PC-3 (cell line): ENCODE measurements around the gene ZNF385C. TPM values are rescaled to one million over a fixed set of nuclear protein-coding genes. Genes with fewer than 3 reads are reported as not detected.

Experiments used
- ATAC-seq: fragments of 200-7000 bp; cut with Tn5 transposase; 2 replicates; pipeline ENCODE4 v1.9.1; 2020; ENCODE audit warnings: mild to moderate bottlenecking, moderate library complexity
- BruUV-seq: library from RNA; stranded (reverse); fragments of 400-500 nt; replicated peaks from 2 replicates; lab custom pipeline; 2021; lab: Mats Ljungman, UMichigan
- CTCF ChIA-PET: fragments of 300-600 bp; sonication (Branson Sonifier 250); formaldehyde crosslinking; loops from one replicate; lab custom pipeline; 2022; ENCODE audit warnings: antibody characterized with exemption; lab: Charles Lee
- POLR2A ChIA-PET: fragments of 300-600 bp; sonication (Branson Sonifier 250); formaldehyde crosslinking; loops from one replicate; lab custom pipeline; 2022; ENCODE audit warnings: antibody characterized with exemption; ENCODE audit not compliant: unreplicated experiment; lab: Charles Lee
- DNase-seq: peaks from one replicate; pipeline ENCODE4 v3.0.0-alpha.2; 2015
- H2AFZ ChIP-seq: fragments of 300-600 bp; sonication (generic); 2 replicates; pipeline ENCODE4 v1.6.0; 2016; ENCODE audit warnings: antibody characterized with exemption, low read length
- H3F3A ChIP-seq: fragments of 300-600 bp; sonication (generic); one replicate; pipeline ENCODE4 v1.6.0; 2017; ENCODE audit warnings: antibody characterized with exemption, low read length, control low read depth, mild to moderate bottlenecking; ENCODE audit not compliant: unreplicated experiment
- H3K27ac ChIP-seq: fragments of 300-600 bp; sonication (generic); 2 replicates; pipeline ENCODE4 v1.5.1; 2016; ENCODE audit warnings: mild to moderate bottlenecking, low read length
- H3K27me3 ChIP-seq: fragments of 300-600 bp; sonication (generic); 2 replicates; pipeline ENCODE4 v1.6.1; 2016; ENCODE audit warnings: low read length, mixed read lengths
- H3K36me3 ChIP-seq: fragments of 300-600 bp; sonication (generic); 2 replicates; pipeline ENCODE4 v1.6.1; 2016; ENCODE audit warnings: low read depth, mixed run types, low read length, mixed read lengths
- H3K4me1 ChIP-seq: fragments of 300-600 bp; sonication (generic); 2 replicates; pipeline ENCODE4 v1.5.1; 2016; ENCODE audit warnings: low read length; ENCODE audit not compliant: insufficient read depth
- H3K4me2 ChIP-seq: fragments of 300-600 bp; sonication (generic); 2 replicates; pipeline ENCODE4 v1.6.0; 2016; ENCODE audit warnings: low read length
- H3K4me3 ChIP-seq: fragments of 300-600 bp; sonication (generic); 2 replicates; pipeline ENCODE4 v1.5.1; 2016; ENCODE audit warnings: mild to moderate bottlenecking, low read length, mixed read lengths
- H3K79me2 ChIP-seq: fragments of 300-600 bp; sonication (generic); 2 replicates; pipeline ENCODE4 v1.6.1; 2017; ENCODE audit warnings: low read length, mixed read lengths
- H3K9ac ChIP-seq: fragments of 300-600 bp; sonication (generic); 2 replicates; pipeline ENCODE4 v1.6.0; 2016; ENCODE audit warnings: mild to moderate bottlenecking, low read length
- H3K9me2 ChIP-seq: fragments of 300-600 bp; sonication (generic); replicated peaks from 2 replicates; pipeline ENCODE4 v1.6.1; 2016; ENCODE audit warnings: mixed run types, low read length, mixed read lengths
- H3K9me3 ChIP-seq: fragments of 300-600 bp; sonication (generic); 2 replicates; pipeline ENCODE4 v1.6.1; 2016; ENCODE audit warnings: low read length, mixed read lengths
- H4K20me1 ChIP-seq: fragments of 300-600 bp; sonication (generic); 2 replicates; pipeline ENCODE4 v1.6.1; 2016; ENCODE audit warnings: low read length, mixed read lengths
- CTCF ChIP-seq: fragments of 300-600 bp; sonication (generic); conservative IDR thresholded peaks from 2 replicates; pipeline ENCODE4 v1.5.1; 2017; ENCODE audit warnings: antibody characterized with exemption, low read depth, mild to moderate bottlenecking, low read length
- EZH2 ChIP-seq: fragments of 300-600 bp; sonication (generic); IDR thresholded peaks from one replicate; pipeline ENCODE4 v1.6.1; 2017; ENCODE audit warnings: antibody characterized with exemption, mild to moderate bottlenecking, low read length; ENCODE audit not compliant: unreplicated experiment
- EZH2phosphoT487 ChIP-seq: fragments of 300-600 bp; sonication (generic); IDR thresholded peaks from 2 replicates; pipeline ENCODE4 v1.6.1; 2018; ENCODE audit warnings: mild to moderate bottlenecking, antibody characterized with exemption, low read length, borderline replicate concordance
- intact Hi-C: fragments of 100-400 bp; cut with micrococcal nuclease; formaldehyde crosslinking; loops from 2 replicates; pipeline ENCODE4 v1.9.0; 2023
- total RNA-seq: library from RNA; depleted of rRNA; stranded (reverse); fragments of >200 nt; gene quantifications from 2 replicates; pipeline ENCODE4 v1.2.3, GENCODE V29; 2014

ZNF385C gene
- total RNA-seq, 1 experiment from 2014 or later: 0.04 TPM

DNA sequence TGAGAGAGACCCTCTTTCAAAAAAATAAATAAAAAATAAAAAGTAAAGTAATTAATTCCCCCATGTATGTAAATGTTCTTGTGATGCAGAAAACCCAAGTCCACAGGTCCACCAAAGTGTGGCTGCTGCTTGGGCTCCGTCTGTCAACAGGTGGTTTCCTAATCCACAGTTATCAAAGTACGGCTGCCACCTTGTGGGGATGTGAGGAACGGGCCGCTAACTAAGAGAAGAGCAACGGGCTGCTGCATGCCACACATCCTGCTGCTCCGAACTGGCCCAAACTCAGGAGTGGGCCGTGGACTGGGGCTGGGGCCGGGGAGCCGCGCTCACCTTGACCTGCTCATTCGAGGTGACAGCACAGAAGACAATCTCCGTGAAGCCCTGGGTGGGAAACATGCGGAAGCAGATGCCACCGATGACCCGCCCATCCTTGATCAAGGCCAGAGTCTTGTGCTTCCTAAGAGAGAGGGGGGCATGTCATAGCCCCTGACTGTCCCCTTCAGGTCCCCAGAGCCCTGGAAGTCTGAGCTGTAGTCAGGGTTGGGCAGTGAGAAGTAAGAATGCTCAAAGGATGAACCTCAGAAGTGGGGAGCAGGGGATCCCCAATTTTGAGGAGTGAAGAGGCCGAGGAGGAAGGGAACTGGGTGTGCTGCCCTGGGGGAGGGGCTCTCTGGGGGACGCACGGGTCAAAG lies 18.6 kb upstream of the ZNF385C start:
- DNase-seq: no peak
- BruUV-seq: no TSS peak
- intact Hi-C loops: no loop called here
- Histone ChIP-seq H4K20me1 (no peaks in the 10 kb centered on the region), H3K9me2 (no peaks in the 10 kb centered on the region), H3K27me3 (no peaks in the 10 kb centered on the region), H3K4me1 (no peaks in the 10 kb centered on the region), H3K4me3 (no peak overlapping the region), H3K36me3 (no peaks in the 10 kb centered on the region), H2AFZ (no peak overlapping the region), H3F3A (no peaks in the 10 kb centered on the region), H3K9ac (no peak overlapping the region), H3K79me2 (no peaks in the 10 kb centered on the region), H3K4me2 (no peak overlapping the region), H3K9me3 (no peaks in the 10 kb centered on the region), H3K27ac (no peak overlapping the region)
- no peak for TF ChIP-seq EZH2phosphoT487
- TF ChIP-seq EZH2: no peak
- TF ChIP-seq CTCF: no peak
- no peak for ATAC-seq
- ChIA-PET CTCF (no interaction called here), POLR2A (no interaction called here)

DNA sequence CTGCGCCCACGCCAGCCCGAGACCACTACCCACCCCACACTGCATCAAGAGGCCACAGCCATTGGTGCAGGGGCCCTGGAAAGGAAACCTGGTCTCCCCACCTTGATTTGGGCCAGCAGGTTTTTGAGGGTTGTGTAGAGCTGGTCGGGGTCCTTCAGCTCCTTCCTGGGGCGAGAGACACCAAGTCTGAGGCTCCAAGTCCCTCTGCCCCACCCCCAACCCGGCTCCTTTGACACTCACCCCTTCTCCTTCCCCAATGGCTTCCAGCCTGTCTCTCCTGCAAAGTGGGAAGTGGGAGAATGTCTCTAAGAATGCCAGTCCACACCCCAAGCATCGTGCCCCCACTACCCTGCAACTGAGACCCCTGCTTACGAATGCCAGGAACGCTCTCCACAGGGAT lies 15.8 kb upstream of the ZNF385C start:
- no peaks in the 10 kb centered on the region for H3K27me3 ChIP-seq
- TF ChIP-seq EZH2 (no peak), CTCF (no peak), EZH2phosphoT487 (no peak)
- DNase-seq (no peak), ATAC-seq (no peak)
- H3K79me2 ChIP-seq: no peaks in the 10 kb centered on the region
- H3F3A ChIP-seq: no peaks in the 10 kb centered on the region
- no peak overlapping the region for H3K27ac ChIP-seq
- H4K20me1 ChIP-seq: no peaks in the 10 kb centered on the region
- CTCF ChIA-PET: no interaction called here
- H3K4me2 ChIP-seq: no peak overlapping the region
- no peak overlapping the region for H3K4me3 ChIP-seq
- H3K36me3 ChIP-seq: no peaks in the 10 kb centered on the region
- no peaks in the 10 kb centered on the region for H3K9me3 ChIP-seq
- intact Hi-C loops: no loop called here
- no peak overlapping the region for H2AFZ ChIP-seq
- no peaks in the 10 kb centered on the region for H3K9me2 ChIP-seq
- no TSS peak for BruUV-seq
- no peak overlapping the region for H3K9ac ChIP-seq
- no peaks in the 10 kb centered on the region for H3K4me1 ChIP-seq
- POLR2A ChIA-PET: no interaction called here

DNA sequence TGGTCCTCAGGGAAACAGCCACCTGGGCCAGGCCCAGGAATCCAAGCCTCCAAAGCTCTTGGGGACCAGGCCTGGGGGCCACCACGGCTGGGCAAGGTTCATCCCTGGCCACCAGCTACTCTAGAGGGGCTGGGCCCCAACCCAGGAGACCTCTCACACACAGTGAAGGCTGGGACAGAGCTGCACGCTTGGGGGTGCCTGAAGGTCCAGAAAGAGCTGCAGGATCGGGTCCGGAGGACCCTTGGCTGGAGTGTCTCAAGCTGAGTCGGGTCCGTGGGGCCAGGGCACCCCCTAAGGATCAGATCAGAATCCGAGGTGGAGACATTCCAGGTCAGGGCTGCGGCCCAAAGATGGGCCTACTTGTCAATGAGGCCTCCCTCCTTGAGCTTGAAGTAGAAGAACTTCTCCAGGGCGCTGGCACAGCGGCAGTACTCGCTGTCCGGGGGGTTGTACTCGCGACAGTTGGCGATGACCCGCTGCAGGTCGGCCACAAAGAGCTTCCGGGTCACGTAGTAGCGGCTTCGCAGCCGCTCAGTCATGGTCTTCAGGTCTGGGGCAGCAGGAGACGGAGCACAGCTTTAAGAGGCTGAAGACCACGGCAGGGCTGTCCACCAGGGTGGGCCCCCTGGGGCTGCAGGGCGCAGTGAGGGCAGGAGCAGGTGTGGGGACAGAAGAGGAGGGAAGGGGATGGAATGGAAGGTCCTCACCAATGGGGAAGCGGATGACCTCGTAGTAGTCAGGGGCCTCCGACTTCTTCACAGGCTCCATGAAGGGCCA lies 15.2 kb upstream of the ZNF385C start:
- Histone ChIP-seq H3K27me3 (no peaks in the 10 kb centered on the region), H3K9me2 (no peaks in the 10 kb centered on the region), H3K36me3 (no peaks in the 10 kb centered on the region), H3K4me3 (no peak overlapping the region), H3K27ac (no peak overlapping the region), H3K9me3 (no peaks in the 10 kb centered on the region), H2AFZ (no peak overlapping the region), H3K79me2 (no peaks in the 10 kb centered on the region), H3F3A (no peaks in the 10 kb centered on the region), H3K4me2 (no peak overlapping the region), H3K9ac (no peak overlapping the region), H4K20me1 (no peaks in the 10 kb centered on the region), H3K4me1 (no peaks in the 10 kb centered on the region)
- intact Hi-C loops: no loop called here
- TF ChIP-seq EZH2: no peak
- TF ChIP-seq EZH2phosphoT487: no peak
- no peak for TF ChIP-seq CTCF
- no peak for DNase-seq
- no TSS peak for BruUV-seq
- POLR2A ChIA-PET: no interaction called here
- ATAC-seq: no peak
- CTCF ChIA-PET: no interaction called here
